SU-DHL-6 (cell line): ENCODE results near the gene TRIM7.

Source experiments
- CTCF ChIP-seq: fragments of 200-600 bp; sonication (generic); IDR thresholded peaks from one replicate; pipeline ENCODE4 v1.5.1; 2017; ENCODE audit warnings: antibody characterized with exemption, mild to moderate bottlenecking, low read length, moderate library complexity; ENCODE audit not compliant: insufficient read depth, poor library complexity, severe bottlenecking
- EZH2phosphoT487 ChIP-seq: fragments of 200-600 bp; sonication (generic), shearing (Covaris generic); conservative IDR thresholded peaks from 2 replicates; pipeline ENCODE4 v1.6.1; 2018; ENCODE audit warnings: mild to moderate bottlenecking, antibody characterized with exemption, low read length, moderate library complexity, mixed read lengths

- TF ChIP-seq CTCF (no peak), EZH2phosphoT487 (no peak)
These were observed 30.3 kb upstream of the TRIM7 start for GRCh38 chr5:181235323-181235688.
